ENCODE results near the gene RPL15.

DNA sequence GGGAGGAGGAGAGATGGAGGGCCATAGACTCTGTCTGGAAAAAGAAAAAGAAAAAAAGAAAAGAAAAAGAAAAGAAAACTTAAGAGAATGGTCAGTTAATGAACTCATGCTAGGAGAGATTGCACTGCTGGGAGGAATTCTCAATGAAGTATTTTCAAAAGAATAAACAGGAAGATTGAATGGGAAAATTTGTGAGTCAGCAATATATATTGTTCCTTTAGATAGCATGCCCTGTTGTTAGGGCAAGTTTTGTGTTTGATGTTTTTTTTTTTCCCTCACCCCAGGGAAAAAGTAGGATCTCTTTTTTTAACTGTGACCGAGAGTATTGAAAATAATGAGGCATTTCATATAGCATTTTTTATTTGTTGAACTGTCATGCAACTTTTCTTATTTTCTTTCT, 20.4 kb downstream of the RPL15 start:
- TF ChIP-seq, protein P1, sequence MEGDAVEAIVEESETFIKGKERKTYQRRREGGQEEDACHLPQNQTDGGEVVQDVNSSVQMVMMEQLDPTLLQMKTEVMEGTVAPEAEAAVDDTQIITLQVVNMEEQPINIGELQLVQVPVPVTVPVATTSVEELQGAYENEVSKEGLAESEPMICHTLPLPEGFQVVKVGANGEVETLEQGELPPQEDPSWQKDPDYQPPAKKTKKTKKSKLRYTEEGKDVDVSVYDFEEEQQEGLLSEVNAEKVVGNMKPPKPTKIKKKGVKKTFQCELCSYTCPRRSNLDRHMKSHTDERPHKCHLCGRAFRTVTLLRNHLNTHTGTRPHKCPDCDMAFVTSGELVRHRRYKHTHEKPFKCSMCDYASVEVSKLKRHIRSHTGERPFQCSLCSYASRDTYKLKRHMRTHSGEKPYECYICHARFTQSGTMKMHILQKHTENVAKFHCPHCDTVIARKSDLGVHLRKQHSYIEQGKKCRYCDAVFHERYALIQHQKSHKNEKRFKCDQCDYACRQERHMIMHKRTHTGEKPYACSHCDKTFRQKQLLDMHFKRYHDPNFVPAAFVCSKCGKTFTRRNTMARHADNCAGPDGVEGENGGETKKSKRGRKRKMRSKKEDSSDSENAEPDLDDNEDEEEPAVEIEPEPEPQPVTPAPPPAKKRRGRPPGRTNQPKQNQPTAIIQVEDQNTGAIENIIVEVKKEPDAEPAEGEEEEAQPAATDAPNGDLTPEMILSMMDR (IDR thresholded peaks at IDR 0.05; ENCODE audit: insufficient read depth, low read length) = no peak
- TF ChIP-seq, protein P2, sequence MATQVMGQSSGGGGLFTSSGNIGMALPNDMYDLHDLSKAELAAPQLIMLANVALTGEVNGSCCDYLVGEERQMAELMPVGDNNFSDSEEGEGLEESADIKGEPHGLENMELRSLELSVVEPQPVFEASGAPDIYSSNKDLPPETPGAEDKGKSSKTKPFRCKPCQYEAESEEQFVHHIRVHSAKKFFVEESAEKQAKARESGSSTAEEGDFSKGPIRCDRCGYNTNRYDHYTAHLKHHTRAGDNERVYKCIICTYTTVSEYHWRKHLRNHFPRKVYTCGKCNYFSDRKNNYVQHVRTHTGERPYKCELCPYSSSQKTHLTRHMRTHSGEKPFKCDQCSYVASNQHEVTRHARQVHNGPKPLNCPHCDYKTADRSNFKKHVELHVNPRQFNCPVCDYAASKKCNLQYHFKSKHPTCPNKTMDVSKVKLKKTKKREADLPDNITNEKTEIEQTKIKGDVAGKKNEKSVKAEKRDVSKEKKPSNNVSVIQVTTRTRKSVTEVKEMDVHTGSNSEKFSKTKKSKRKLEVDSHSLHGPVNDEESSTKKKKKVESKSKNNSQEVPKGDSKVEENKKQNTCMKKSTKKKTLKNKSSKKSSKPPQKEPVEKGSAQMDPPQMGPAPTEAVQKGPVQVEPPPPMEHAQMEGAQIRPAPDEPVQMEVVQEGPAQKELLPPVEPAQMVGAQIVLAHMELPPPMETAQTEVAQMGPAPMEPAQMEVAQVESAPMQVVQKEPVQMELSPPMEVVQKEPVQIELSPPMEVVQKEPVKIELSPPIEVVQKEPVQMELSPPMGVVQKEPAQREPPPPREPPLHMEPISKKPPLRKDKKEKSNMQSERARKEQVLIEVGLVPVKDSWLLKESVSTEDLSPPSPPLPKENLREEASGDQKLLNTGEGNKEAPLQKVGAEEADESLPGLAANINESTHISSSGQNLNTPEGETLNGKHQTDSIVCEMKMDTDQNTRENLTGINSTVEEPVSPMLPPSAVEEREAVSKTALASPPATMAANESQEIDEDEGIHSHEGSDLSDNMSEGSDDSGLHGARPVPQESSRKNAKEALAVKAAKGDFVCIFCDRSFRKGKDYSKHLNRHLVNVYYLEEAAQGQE (IDR thresholded peaks at IDR 0.05; ENCODE audit: insufficient replicate concordance, low read depth) = no peak
- no peak for TF ChIP-seq GABPA (IDR thresholded peaks at IDR 0.05; ENCODE audit: low read depth)

All from HL-60 (cell line).